HCT116 (cell line): ENCODE measurements around the gene FLNC. TPM values are rescaled to one million over a fixed set of nuclear protein-coding genes. Genes with fewer than 3 reads are reported as not detected.

Source experiments
- ATAC-seq: fragments of 200-7000 bp; cut with Tn5 transposase; 2 replicates; pipeline ENCODE4 v1.9.1; 2020; ENCODE audit warnings: mild to moderate bottlenecking, moderate library complexity
- BruUV-seq: library from RNA; stranded (reverse); fragments of 400-500 nt; replicated peaks from 2 replicates; lab custom pipeline; 2021; lab: Mats Ljungman, UMichigan
- CTCF ChIA-PET: fragments of 300-600 bp; sonication (Branson Sonifier 250); formaldehyde crosslinking; loops from one replicate; lab custom pipeline; 2021; ENCODE audit warnings: antibody characterized with exemption; lab: Charles Lee
- POLR2A ChIA-PET: fragments of 300-600, 350-600 bp; sonication (Branson Sonifier 250); formaldehyde crosslinking; loops from one replicate; lab custom pipeline; 2021; ENCODE audit warnings: antibody characterized with exemption; lab: Charles Lee
- RAD21 ChIA-PET, 2 experiments: fragments of 300-600 bp; sonication (Branson Sonifier 250); formaldehyde crosslinking; loops; one replicate each; lab custom pipeline; 2023; ENCODE audit warnings: low total read pairs in 2 of 2; ENCODE audit not compliant: uncharacterized antibody in 2 of 2, unreplicated experiment in 2 of 2, low non-redundant PET in 1 of 2; lab: Charles Lee
- DNase-seq: peaks from one replicate; pipeline ENCODE4 v3.0.0-alpha.2; 2010; ENCODE audit warnings: low read depth, low spot score
- H2AFZ ChIP-seq: fragments of 200-600 bp; shearing (Covaris generic), sonication (generic); 2 replicates; pipeline ENCODE4 v1.6.1; 2017; ENCODE audit warnings: low read depth, mixed run types, mixed read lengths, antibody characterized with exemption, low read length; ENCODE audit not compliant: poor library complexity, severe bottlenecking
- H3K27ac ChIP-seq: 2 replicates; pipeline ENCODE4 v1.5.1; 2012; ENCODE audit warnings: low read depth, low read length
- H3K27me3 ChIP-seq: fragments of 200-600 bp; sonication (generic); 2 replicates; pipeline ENCODE4 v1.6.1; 2016; ENCODE audit warnings: mixed run types, low read length, mixed read lengths; ENCODE audit not compliant: insufficient read depth
- H3K36me3 ChIP-seq, 2 experiments: fragments of 200-500 bp in 1 of 2; fragments of 200-600 bp in 1 of 2; sonication (Bioruptor generic) in 1 of 2; sonication (generic) in 1 of 2; 2 replicates each; pipeline versions ENCODE4 v1.5.1 to v1.6.1; 2014 to 2016; ENCODE audit warnings: low read length in 2 of 2, inconsistent platforms in 1 of 2, mixed read lengths in 1 of 2, mixed run types in 1 of 2; ENCODE audit not compliant: insufficient read depth in 2 of 2, control insufficient read depth in 1 of 2
- H3K4me1 ChIP-seq, 2 experiments: fragments of 200-600 bp in 1 of 2; sonication (generic) in 1 of 2; 2 replicates each; pipeline versions ENCODE4 v1.5.1 to v1.6.1; 2012 to 2017; ENCODE audit warnings: low read length in 2 of 2, inconsistent platforms in 1 of 2, mild to moderate bottlenecking in 1 of 2, mixed read lengths in 1 of 2, mixed run types in 1 of 2, moderate library complexity in 1 of 2; ENCODE audit not compliant: insufficient read depth in 2 of 2, control insufficient read depth in 1 of 2
- H3K4me2 ChIP-seq: fragments of 200-600 bp; sonication (generic); 2 replicates; pipeline ENCODE4 v1.6.1; 2017; ENCODE audit warnings: mixed run types, low read length, mixed read lengths
- H3K4me3 ChIP-seq, 2 experiments: fragments of 200-600 bp in 1 of 2; sonication (generic) in 1 of 2; replicated peaks in 1 of 2; 2 replicates each; pipeline ENCODE4 v1.5.1; 2011 to 2016; ENCODE audit warnings: low read length in 2 of 2, control low read depth in 1 of 2, low read depth in 1 of 2, mild to moderate bottlenecking in 1 of 2, mixed read lengths in 1 of 2, mixed run types in 1 of 2
- H3K79me2 ChIP-seq: fragments of 200-600 bp; sonication (generic); 2 replicates; pipeline ENCODE4 v1.6.1; 2017; ENCODE audit warnings: mild to moderate bottlenecking, mixed run types, low read length, moderate library complexity, mixed read lengths; ENCODE audit not compliant: insufficient read depth
- H3K9ac ChIP-seq: fragments of 200-600 bp; sonication (generic); 2 replicates; pipeline ENCODE4 v1.6.1; 2016; ENCODE audit warnings: low read length, mixed read lengths
- H3K9me2 ChIP-seq: fragments of 200-600 bp; sonication (generic), shearing (Covaris generic); 2 replicates; pipeline ENCODE4 v1.6.1; 2017; ENCODE audit warnings: mixed run types, mild to moderate bottlenecking, moderate library complexity; ENCODE audit not compliant: insufficient read depth
- H3K9me3 ChIP-seq, 2 experiments: fragments of 200-500 bp in 1 of 2; fragments of 200-600 bp in 1 of 2; sonication (Bioruptor generic) in 1 of 2; sonication (generic) in 1 of 2; 2 replicates each; pipeline ENCODE4 v1.6.1; 2014 to 2017; ENCODE audit warnings: low read length in 2 of 2, mixed read lengths in 2 of 2, inconsistent platforms in 1 of 2, low read depth in 1 of 2, mild to moderate bottlenecking in 1 of 2, mixed run types in 1 of 2, moderate library complexity in 1 of 2; ENCODE audit not compliant: control insufficient read depth in 1 of 2, insufficient read depth in 1 of 2
- H4K20me1 ChIP-seq: fragments of 200-600 bp; sonication (generic), shearing (Covaris generic); 2 replicates; pipeline ENCODE4 v1.6.1; 2017; ENCODE audit warnings: mixed run types, mild to moderate bottlenecking, moderate library complexity; ENCODE audit not compliant: insufficient read depth
- CBX3 ChIP-seq: IDR thresholded peaks from 2 replicates; pipeline ENCODE4 v1.6.1; 2012; ENCODE audit warnings: low read depth
- CEBPB ChIP-seq: IDR thresholded peaks from 2 replicates; pipeline ENCODE4 v1.6.1; 2012; ENCODE audit warnings: low read depth
- EGR1 ChIP-seq: IDR thresholded peaks from 2 replicates; pipeline ENCODE4 v1.6.1; 2012; ENCODE audit warnings: low read depth
- ELF1 ChIP-seq: IDR thresholded peaks from 2 replicates; pipeline ENCODE4 v1.6.1; 2012; ENCODE audit warnings: low read depth, borderline replicate concordance
- EZH2 ChIP-seq: fragments of 200-600 bp; sonication (generic); IDR thresholded peaks from 2 replicates; pipeline ENCODE4 v1.6.1; 2017; ENCODE audit warnings: antibody characterized with exemption, mixed run types
- JUND ChIP-seq: IDR thresholded peaks from 2 replicates; pipeline ENCODE4 v1.6.1; 2012
- POLR2A ChIP-seq: IDR thresholded peaks from 2 replicates; pipeline ENCODE4 v1.7.0; 2011; ENCODE audit warnings: borderline replicate concordance; ENCODE audit not compliant: insufficient read depth, insufficient read length; ENCODE audit errors: extremely low read depth
- REST ChIP-seq: IDR thresholded peaks from 2 replicates; pipeline ENCODE4 v1.6.1; 2012; ENCODE audit warnings: low read depth
- TCF7L2 ChIP-seq: IDR thresholded peaks from 2 replicates; pipeline ENCODE4 v1.7.0; 2011; ENCODE audit warnings: borderline replicate concordance, inconsistent platforms; ENCODE audit not compliant: insufficient read depth, insufficient read length; ENCODE audit errors: extremely low read depth
- ZFX ChIP-seq: fragments of 450-650 bp; IDR thresholded peaks from 2 replicates; pipeline ENCODE4 v1.6.1; 2017
- intact Hi-C: fragments of 100-400 bp; cut with micrococcal nuclease; formaldehyde crosslinking; loops from 2 replicates; pipeline ENCODE4 v1.10.0; 2022
- total RNA-seq: library from RNA; stranded (reverse); gene quantifications from one replicate; pipeline ENCODE4 v1.2.1, GENCODE V29; 2021; ENCODE audit not compliant: unreplicated experiment

FLNC gene
- total RNA-seq, 1 experiment from 2014 or later = 42.8 TPM

DNA sequence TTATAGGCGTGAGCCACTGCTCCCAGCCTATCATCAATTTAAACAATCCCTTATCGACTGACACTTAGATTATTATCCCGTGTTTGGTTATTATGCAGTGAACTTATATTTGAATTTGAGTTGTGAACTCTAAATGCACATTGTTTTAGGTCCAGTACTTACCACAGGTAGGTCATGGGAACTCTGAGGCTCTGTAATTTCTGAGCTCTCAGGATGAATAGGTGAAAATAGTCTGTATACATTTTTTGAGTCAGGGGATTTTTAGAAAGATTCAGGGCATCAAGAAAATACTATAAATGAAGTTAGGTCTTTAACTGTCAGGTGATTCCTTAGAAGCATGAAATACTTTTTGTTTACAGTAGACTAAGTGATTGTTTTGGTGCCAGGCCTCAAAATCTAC lies 29.6 kb upstream of the FLNC start:
- ATAC-seq (no peak), DNase-seq (no peak)
- H3K9me3 ChIP-seq = no peaks in the 10 kb centered on the region
- no peak overlapping the region for H3K4me3 ChIP-seq
- H2AFZ ChIP-seq = no peak overlapping the region
- no peaks in the 10 kb centered on the region for H3K36me3 ChIP-seq
- TF ChIP-seq ZFX = no peak
- TF ChIP-seq JUND = no peak
- TF ChIP-seq ELF1 = no peak
- TF ChIP-seq TCF7L2 = no peak
- TF ChIP-seq CEBPB = no peak
- no peak for TF ChIP-seq REST
- TF ChIP-seq POLR2A = no peak
- no peak for TF ChIP-seq CBX3
- no peak for TF ChIP-seq EGR1
- TF ChIP-seq EZH2 = no peak
- BruUV-seq = no TSS peak
- no peak overlapping the region for H3K9ac ChIP-seq
- no peaks in the 10 kb centered on the region for H3K27me3 ChIP-seq
- H3K4me1 ChIP-seq = no peaks in the 10 kb centered on the region
- H3K9me2 ChIP-seq = no peaks in the 10 kb centered on the region
- ChIA-PET CTCF (no interaction called here), POLR2A (no interaction called here), RAD21 (no interaction called here)
- intact Hi-C loops = no loop called here
- no peak overlapping the region for H3K27ac ChIP-seq
- H3K4me2 ChIP-seq = no peak overlapping the region
- no peaks in the 10 kb centered on the region for H3K79me2 ChIP-seq
- H4K20me1 ChIP-seq = no peaks in the 10 kb centered on the region
